ENCODE results near the gene UBC.

- TF ChIP-seq POLR2AphosphoS5 (IDR thresholded peaks at IDR 0.05; ENCODE audit: low read depth, low read length) (no peak), REST (IDR thresholded peaks at IDR 0.05; ENCODE audit: insufficient read depth in 1 of 2, low read depth in 2 of 2, low read length in 2 of 2) (no peak), TAF1 (IDR thresholded peaks at IDR 0.05; ENCODE audit: borderline replicate concordance, insufficient read depth, low read length) (no peak), SIN3A (IDR thresholded peaks at IDR 0.05; ENCODE audit: borderline replicate concordance, insufficient read depth, low read length) (no peak)
Observed at GRCh38 chr12:124872068-124872719, 42.3 kb downstream of the UBC start.

Measured in PFSK-1 (cell line).